Heart left ventricle (tissue), 13 donors: Measurements from ENCODE around the gene ZNF587B.

ENCODE experiments used
- CTCF ChIP-seq, 12 donors: fragments of 200-600 bp; sonication (generic) in 4 of 12; IDR thresholded peaks; one replicate each; pipeline versions ENCODE4 v1.5.0 to v1.8.0; 2018 to 2022; ENCODE audit warnings: antibody characterized with exemption in 12 of 12, mild to moderate bottlenecking in 5 of 12
- POLR2A ChIP-seq, 2 donors: fragments of 450-650 bp; IDR thresholded peaks; one replicate each; pipeline ENCODE4 v1.6.1; 2017; ENCODE audit warnings: antibody characterized with exemption in 2 of 2, mild to moderate bottlenecking in 2 of 2, moderate library complexity in 2 of 2
- donor health status: ischemic (EF 13 %, LVEDD 7.1; RV severe dilation, severe dysfunction).
- donor health status: DM: no; HTN: yes; CAD: no.
- donor health status: DM: no; HTN: no; CAD: no.
- donor health status: ischemic (EF 25% LVEDD 6.9; RV normal size, moderate dysfunction).
- donor health status: ischemic (EF 25% LVEDD 5.7; RV mildly dilated, moderate dysfunction).
- donor health status: ischemic (EF 35%, LVEDD 5.7; RV mildly dilated, moderate dysfunction).
- donor health status: nonischemic (EF 11% LVEDD 7.7; RV severe dilation, severe dysfunction).
- donor health status: DM: yes; HTN: yes; CAD: no.
- donor health status: PGD.
- donor health status: ischemic (EF 29% LVEDD 5.4; RV normal size, mild dysfunction).
- donor health status: nonischemic (EF 23%, LVEDD 6.1; RV moderate dilation, normal function).

DNA sequence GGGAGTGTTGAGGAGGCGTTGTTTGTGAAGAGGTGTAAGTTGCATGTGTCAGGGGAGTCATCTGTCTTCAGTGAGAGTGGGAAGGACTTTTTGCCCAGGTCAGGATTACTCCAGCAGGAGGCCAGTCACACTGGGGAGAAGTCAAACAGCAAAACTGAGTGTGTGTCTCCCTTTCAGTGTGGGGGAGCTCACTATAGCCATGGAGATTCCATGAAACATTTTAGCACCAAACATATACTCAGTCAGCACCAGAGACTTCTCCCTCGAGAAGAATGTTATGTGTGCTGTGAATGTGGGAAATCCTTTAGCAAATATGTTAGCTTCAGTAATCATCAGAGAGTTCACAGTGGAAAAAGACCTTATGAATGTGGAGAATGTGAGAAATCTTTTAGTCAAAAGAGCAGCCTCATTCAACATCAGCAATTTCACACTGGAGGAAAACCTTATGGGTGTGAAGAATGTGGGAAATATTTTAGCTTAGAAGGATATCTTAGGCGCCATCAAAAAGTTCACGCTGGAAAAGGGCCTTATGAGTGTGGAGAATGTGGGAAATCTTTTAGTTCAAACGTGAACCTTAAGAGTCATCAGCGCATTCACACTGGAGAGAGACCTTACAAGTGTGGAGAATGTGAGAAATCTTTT is 11.1 kb downstream of the ZNF587B start:
- TF ChIP-seq CTCF (IDR thresholded peaks at IDR 0.05), result no peak
- no peak for TF ChIP-seq POLR2A (IDR thresholded peaks at IDR 0.05)
